ENCODE results near the gene MCTP2.
"Not testable (repeated sequence)": the region's sequence is repeated elsewhere in the genome, so short reads cannot be mapped to it uniquely, and the experiment has no call there.

Gene MCTP2

DNA sequence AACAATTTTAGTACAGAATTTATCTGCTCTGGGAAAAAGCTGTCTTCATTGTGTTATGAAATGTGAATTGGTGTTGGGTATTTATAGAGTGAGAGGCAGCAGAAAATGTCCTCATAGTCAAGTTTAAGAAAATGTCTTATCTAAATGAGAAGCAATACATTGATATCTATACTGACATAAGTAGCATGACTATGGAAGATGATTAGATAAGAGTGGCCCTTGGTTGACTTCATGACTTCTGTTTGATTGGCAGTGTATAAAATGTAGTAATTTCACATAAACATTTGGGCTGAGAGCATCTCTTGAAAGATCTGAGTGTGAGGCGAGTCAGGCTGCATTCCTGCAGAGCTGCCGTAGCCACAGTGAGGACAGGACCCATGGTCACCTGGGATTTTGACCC lies 19.4 kb downstream of the MCTP2 start:
- DNase-seq (ENCODE audit: extremely low read depth, low read depth), result no peak
- TF ChIP-seq, protein P1, sequence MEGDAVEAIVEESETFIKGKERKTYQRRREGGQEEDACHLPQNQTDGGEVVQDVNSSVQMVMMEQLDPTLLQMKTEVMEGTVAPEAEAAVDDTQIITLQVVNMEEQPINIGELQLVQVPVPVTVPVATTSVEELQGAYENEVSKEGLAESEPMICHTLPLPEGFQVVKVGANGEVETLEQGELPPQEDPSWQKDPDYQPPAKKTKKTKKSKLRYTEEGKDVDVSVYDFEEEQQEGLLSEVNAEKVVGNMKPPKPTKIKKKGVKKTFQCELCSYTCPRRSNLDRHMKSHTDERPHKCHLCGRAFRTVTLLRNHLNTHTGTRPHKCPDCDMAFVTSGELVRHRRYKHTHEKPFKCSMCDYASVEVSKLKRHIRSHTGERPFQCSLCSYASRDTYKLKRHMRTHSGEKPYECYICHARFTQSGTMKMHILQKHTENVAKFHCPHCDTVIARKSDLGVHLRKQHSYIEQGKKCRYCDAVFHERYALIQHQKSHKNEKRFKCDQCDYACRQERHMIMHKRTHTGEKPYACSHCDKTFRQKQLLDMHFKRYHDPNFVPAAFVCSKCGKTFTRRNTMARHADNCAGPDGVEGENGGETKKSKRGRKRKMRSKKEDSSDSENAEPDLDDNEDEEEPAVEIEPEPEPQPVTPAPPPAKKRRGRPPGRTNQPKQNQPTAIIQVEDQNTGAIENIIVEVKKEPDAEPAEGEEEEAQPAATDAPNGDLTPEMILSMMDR (IDR thresholded peaks at IDR 0.05; ENCODE audit: low read depth, low read length, missing control alignments), result no peak
- no peak overlapping the region for H3K4me3 ChIP-seq (replicated peaks; ENCODE audit: low read depth, low read length)

DNA sequence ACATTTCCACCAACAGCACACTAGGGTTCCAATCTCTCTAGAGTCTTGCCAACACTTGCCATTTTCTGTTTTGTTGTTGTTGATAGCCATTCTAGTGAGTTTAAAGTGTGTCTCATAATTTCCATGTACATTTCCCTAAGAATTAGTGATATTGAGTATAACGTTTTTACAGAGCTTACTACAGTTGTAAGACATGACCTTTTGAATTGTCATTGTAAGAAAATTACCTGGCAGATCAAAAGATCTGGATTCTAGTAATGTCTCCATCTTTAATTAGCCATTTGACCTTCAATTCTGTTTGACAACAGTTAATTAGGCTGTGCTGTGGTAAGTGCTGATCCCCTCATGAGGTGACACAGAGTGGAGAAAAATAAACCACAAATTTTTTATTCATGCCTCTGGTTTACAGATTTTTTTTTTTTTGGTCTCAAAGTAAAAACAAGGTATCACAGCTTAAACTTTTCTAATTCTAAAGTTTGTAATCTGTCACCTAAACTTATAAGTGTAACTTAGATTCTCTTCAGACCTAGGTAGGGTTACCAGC lies 20.9 kb downstream of the MCTP2 start:
- TF ChIP-seq, protein P1 (IDR thresholded peaks at IDR 0.05; ENCODE audit: low read depth, low read length, missing control alignments), result no peak
- H3K4me3 ChIP-seq (replicated peaks; ENCODE audit: low read depth, low read length), result no peak overlapping the region
- no peak for DNase-seq (ENCODE audit: extremely low read depth, low read depth)

DNA sequence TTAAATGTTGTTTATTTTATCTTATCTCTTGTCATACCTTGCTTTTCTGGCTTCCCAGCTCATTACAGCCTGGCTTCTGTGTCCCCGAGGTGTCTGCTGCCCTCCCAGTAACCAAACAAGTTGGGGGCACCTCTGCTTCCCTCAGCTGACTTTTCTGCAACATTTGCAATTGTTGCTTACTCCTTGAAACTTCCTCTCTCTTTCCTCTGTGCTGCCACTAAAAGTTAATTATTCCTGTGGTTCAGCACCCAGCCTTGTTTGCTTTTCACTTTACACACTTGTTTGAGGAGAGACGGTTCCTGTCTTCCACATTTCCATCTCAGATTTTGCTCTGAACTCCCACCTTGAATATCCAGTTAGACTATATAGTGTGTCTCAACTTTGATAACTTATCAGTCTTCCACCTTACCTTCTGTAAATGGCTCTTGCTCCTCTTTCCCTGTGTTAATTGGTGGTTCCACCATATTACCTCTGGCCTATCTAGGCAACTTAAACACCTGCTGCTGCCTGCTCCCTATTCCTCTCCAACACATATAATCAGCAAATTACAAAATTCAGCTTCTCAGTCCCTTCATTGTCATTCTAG lies 21.6 kb downstream of the MCTP2 start:
- no peak overlapping the region for H3K4me3 ChIP-seq (replicated peaks; ENCODE audit: low read depth, low read length)
- DNase-seq (ENCODE audit: extremely low read depth, low read depth), result no peak

DNA sequence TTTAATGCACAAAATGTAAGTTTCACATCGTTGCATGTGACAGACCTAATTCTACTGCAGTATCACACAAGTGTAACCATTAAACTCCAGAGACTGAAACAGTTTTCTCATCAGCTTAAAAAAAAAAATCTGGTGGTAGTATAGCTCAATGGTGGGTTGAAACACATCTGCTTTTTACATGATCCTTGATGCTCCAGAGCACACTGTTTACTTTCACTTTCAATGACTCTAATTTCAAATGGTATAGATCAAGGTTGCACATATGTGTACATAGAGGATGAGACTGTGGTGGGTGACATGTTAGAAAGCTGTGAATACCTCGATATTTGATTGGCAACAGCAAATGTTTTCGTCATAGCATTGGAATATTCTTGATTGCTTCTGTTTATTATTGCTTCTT lies 22.4 kb downstream of the MCTP2 start:
- H3K4me3 ChIP-seq (replicated peaks; ENCODE audit: low read depth, low read length), result no peak overlapping the region
- no peak for DNase-seq (ENCODE audit: extremely low read depth, low read depth)

More for the DNA sequence above, 21.6 kb downstream of the MCTP2 start:
- TF ChIP-seq, protein P1 (IDR thresholded peaks at IDR 0.05; ENCODE audit: low read depth, low read length, missing control alignments), result no peak

DNA sequence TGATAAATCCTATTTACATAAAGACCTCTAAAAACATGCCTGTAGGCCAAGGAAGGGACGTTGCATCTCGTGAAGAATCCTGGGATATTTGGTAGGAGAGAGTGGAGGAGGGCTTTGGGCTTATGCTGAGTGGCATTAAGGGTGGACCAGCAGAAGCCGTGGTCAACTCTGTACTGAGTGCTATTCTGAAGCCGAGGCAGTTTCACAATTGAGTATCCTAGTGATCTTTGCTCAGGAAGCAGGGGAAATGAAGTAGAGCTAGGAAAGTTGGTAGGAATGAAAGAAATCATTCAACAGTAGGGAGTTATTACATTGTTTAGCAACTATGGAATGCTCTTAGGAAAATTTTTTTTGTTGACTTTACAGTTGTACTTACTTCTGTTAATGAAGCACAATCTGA lies 24.2 kb downstream of the MCTP2 start:
- no peak for DNase-seq (ENCODE audit: extremely low read depth, low read depth)
- TF ChIP-seq, protein P1 (IDR thresholded peaks at IDR 0.05; ENCODE audit: low read depth, low read length, missing control alignments), result no peak
- no peak overlapping the region for H3K4me3 ChIP-seq (replicated peaks; ENCODE audit: low read depth, low read length)

More for the DNA sequence above, 22.4 kb downstream of the MCTP2 start:
- TF ChIP-seq, protein P1 (IDR thresholded peaks at IDR 0.05; ENCODE audit: low read depth, low read length, missing control alignments), result no peak

DNA sequence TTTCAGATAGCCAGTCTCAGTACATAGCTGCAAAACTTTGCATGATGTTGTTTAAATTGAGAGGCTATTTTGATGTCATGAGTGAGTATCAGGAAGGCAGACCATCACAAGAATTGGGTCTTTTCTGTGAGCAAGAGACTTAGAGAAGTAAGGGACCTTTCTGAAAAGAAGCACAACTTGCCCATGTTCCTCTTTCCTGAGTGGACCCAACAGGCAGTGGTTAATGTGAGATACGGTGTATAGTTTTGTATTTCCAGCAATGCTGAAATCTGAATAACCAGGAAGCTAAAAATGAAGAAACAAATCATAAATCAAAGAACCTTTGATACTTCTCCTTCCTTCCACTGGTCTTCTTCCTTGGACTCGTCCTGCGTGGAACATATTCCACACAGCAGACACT lies 25.1 kb downstream of the MCTP2 start:
- DNase-seq (ENCODE audit: extremely low read depth, low read depth), result no peak
- no peak overlapping the region for H3K4me3 ChIP-seq (replicated peaks; ENCODE audit: low read depth, low read length)
- TF ChIP-seq, protein P1 (IDR thresholded peaks at IDR 0.05; ENCODE audit: low read depth, low read length, missing control alignments), result no peak

DNA sequence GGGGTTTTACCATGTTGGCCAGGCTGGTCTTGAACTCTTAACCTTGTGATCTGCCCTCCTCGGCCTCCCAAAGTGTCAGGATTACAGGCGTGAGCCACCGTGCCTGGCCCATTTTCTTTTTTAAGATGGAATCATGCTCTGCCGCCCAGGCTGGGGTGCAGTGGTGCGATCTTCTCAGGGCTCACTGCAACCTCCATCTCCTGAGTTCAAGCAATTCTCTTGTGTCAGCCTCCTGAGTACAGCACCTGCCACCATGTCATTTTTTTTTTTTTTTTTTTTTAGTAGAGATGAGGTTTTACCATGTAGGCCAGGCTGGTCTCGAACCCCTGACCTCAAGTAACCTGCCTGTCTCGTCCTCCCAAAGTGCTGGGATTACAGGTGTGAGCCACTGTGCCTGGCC lies 26.4 kb downstream of the MCTP2 start:
- DNase-seq (ENCODE audit: extremely low read depth, low read depth); H3K4me3 ChIP-seq (replicated peaks; ENCODE audit: low read depth, low read length): not testable (repeated sequence)

Measured in HFF-Myc (cell line).